GM18502 (cell line): ENCODE results near the gene ANKS4B.
"Not testable (repeated sequence)": the region's sequence is repeated elsewhere in the genome, so short reads cannot be mapped to it uniquely, and the experiment has no call there.

ENCODE experiments used
- ATAC-seq: cut with Tn5 transposase; IDR thresholded peaks from one replicate; pipeline ENCODE4 v1.9.1; 2021; ENCODE audit warnings: mild to moderate bottlenecking; ENCODE audit not compliant: unreplicated experiment, poor library complexity

Gene ANKS4B

DNA sequence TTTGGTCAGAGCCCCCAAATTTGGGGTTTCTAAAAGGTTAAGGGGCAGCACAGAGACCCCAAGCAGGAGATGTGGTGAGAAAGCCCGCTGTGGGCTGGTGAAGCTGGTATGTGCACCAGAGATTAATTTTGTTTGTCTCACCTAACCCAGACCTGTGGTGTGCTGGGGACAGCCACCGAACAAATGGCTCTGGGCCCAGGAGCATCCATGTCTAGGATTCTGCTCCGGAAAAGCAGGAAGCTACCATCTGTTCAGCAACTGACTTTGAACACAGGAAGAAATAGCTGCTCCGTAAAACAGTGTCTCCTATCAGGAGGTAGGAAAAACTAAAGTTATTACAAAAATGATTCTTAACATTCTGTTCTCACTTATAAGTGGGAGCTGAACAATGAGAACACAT lies 19.4 kb upstream of the ANKS4B start:
- no peak for ATAC-seq

DNA sequence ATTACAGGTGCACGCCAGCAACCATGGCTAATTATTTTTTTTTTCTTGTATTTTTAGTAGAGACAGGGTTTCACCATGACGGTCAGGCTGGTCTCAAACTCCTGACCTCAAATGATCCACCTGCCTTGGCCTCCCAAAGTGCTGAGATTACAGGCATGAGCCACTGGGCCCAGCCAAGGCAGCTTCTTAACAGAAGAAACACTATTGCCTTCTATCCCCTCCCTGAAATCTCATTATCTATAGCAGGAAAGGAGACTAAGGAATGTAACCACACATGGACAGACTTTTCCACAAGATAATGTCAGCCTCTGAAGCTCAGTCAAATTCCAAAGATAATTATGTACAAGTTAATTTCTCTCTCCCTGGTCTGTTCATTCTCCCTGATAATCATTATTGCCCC lies 16.4 kb upstream of the ANKS4B start:
- ATAC-seq = no peak

DNA sequence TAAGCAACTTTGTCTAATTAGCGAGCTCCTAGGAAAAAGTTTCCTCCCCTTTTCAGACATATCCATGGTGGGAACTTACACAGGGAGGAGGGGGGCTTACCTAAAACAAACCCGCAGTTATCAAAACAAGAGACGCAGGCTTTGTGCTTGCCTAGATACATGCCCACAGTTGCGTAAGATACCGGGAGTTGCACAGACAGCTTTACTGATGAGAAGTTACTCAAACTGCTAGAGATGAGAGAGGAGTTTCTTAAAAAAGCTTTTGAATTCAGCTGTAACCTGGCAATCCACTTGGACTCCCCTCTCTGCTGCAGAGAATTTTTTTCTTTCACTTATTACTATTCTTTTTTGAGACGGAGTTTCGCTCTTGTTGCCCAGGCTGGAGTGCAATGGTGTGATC lies 15.3 kb upstream of the ANKS4B start:
- no peak for ATAC-seq

DNA sequence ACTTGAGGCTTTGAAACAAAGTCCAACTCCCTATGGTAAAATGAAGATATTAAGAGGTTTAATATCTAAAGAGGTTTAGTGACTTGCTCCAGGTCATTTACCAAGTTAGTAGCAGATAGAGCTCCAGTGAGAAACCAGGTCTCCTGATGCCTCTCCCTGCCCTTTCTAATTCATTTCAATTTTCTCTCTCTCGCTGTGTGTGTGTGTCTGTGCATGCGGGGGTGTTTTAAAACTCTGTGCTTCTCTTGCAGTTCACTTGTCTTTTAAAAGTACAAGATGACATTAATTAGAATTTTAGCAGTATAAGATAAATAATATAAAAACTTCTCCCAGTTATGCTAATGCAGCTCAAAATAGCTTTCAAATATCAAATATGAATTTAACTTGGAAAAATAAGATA lies 13.9 kb upstream of the ANKS4B start:
- ATAC-seq = no peak

- ATAC-seq = no peak
Measured at GRCh38 chr16:21222495-21223337, 10.8 kb upstream of the ANKS4B start.

GRCh38 chr16:21223787-21224186 lies 9.7 kb upstream of the ANKS4B start:
- ATAC-seq = no peak

DNA sequence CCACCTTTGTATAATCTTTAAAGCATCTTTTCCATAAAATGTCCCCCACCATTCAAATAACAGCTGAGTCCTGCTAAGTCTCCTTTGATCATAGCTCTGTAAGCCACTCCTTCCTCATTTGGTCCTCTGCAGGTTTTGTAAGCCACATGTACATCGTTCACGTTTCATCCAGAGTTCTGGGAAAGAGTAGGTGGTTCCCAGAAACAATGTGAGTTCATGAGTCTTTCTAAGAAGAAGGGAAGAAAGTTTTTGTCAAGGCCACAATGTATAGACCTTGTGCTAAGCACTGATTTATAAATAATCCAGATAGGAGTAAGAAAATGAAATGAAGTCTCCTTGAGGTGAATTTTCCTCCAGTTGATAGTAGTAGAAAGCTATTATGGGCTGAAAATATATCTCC lies 8.7 kb upstream of the ANKS4B start:
- no peak for ATAC-seq

GRCh38 chr16:21226749-21227148 lies 6.8 kb upstream of the ANKS4B start:
- no peak for ATAC-seq

DNA sequence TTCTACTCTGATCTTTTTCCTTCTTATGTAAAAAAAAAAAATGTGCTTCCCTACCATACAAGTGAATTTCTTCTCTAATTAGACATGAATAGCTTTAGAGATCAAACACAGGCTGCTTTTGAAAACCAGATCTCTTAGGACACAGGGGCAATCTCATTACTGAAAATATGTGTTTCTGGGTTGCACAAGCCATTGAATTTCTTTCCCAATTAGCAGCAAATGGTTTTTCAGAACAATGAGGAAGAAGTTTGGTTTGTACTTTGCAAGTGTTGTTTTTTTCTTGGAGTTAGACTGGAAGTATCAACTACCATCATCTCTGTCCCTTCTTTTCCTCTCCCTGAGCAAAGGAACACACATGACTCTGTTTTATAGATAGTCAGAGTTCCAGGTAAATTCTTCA lies 5.6 kb upstream of the ANKS4B start:
- no peak for ATAC-seq

GRCh38 chr16:21228361-21228872 lies 5.1 kb upstream of the ANKS4B start:
- ATAC-seq = no peak

DNA sequence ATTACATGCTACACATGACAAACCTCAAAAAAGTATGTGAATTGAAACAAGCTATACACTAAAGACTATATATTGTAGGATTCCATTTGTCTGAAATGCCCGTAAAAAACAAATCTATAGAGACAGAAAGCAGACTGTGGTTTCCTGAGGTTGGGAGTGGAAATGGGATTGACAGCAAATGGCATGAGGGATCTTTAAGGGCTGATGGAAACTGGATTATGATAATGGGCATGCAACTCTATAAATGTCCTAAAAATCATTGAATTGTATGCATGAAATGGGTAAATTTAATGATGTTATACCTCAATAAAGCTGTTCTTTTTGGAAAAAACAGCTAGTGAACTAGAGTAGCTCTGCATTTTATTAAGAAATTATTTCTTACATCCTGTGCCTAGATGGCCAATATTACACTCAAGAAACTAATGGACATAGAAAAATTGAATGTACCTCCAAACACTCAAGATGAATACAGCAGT lies 416 bp upstream of the ANKS4B start:
- no peak for ATAC-seq

DNA sequence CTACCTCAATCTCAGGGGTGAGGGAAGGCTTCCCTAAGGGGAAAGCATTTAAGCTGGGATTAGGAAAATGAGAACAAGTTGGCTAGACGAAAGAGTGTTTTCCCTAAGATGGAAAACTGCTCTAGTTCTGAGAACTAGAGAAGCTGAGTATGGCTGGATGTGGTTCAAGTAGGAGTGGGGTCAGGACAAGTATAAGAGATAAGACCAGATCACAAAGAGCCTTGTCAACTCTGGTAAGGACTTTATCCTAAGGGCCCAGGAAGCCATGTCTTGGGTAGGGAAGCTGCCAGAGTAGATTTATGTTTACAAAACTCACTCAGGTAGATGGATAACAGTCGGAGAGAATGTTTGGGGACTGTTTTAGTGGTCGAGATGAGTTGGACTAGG lies 1.7 kb downstream of the ANKS4B start:
- no peak for ATAC-seq

DNA sequence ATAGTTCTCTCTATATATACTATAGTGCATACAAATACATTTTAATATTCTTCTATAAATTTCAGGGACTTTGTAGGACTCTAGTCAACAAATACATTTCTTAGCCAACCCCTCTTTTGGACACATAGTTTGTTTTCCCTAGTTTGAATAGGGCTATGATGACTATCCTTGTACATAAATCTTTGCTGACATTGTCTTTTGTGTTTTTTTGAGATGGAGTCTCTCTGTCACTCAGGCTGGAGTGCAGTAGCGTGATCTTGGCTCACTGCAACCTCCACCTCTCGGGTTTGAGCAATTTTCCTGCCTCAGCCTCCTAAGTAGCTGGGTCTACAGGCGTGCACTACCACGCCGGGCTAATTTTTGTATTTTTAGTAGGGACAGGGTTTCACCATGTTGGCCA lies 3.3 kb downstream of the ANKS4B start:
- no peak for ATAC-seq

DNA sequence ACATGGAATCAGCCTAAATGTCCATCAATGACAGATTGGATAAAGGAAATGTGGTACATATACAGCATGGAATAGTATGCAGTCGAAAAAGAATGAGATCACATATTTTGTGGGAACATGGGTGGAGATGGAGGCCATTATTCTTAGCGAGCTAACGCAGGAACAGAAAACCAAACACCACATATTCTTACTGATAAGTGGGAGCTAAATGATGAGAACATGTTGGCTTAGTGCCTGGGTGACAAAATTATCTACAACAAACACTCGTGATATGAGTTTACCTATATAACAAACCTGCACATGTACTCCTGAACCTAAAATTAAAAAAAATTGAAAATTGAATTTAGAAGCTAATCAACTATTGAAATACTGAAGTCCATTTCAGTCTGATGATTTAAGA lies 6.1 kb downstream of the ANKS4B start:
- ATAC-seq = no peak

DNA sequence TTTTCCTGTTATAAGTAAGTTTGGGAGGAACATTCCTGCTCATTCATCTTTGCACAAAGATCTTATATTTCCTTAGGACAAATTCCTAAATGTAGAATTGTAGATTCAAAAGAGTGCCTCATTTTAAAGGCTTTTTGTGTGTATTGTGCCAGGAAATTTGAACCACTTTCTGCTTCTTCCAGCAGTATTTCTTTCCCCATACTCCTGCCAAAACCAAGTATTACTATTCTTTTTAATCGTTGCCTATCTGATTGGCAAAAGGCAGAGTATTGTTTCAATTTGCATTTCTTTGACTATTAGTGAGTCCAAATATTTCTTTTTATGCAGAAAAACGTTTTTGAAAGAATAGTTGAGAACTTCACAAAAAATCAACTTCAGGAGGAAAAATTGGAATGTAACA lies 9.3 kb downstream of the ANKS4B start:
- no peak for ATAC-seq

GRCh38 chr16:21244518-21245215 lies 11.2 kb downstream of the ANKS4B start:
- ATAC-seq = no peak

- ATAC-seq = not testable (repeated sequence)
Measured at GRCh38 chr16:21248179-21248578, 14.7 kb downstream of the ANKS4B start.

- ATAC-seq = no peak
Measured at GRCh38 chr16:21250072-21250923, 16.8 kb downstream of the ANKS4B start.

- no peak for ATAC-seq
Measured at GRCh38 chr16:21253470-21253869, 20.0 kb downstream of the ANKS4B start.

DNA sequence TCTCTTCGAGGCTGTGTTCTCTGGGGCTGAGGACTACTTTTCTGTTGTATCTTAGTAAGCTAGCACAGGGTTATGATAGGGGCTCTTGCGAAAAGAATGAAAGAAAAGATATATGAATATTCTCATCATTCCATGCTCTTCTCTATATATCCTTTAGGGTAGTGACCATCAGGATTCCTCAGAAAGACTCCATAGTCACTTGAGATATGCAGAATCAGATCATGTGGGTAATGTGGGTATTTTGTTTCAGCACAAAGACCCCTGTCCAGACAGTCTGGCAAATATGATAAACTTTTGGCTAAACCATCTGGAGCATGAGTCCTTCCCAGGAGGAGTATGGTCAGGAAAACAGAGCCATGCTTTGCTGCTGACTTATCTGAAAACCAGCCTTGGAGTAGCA lies 23.1 kb downstream of the ANKS4B start:
- ATAC-seq = no peak

- ATAC-seq = no peak
Measured at GRCh38 chr16:21257284-21257683, 23.8 kb downstream of the ANKS4B start.
